ELR (cell line): ENCODE results near the gene NOD2.

Source experiments
- DNase-seq: peaks from one replicate; pipeline ENCODE4 v3.0.0-alpha.2; 2015; ENCODE audit warnings: low read depth

NOD2 gene

GRCh38 chr16:50742576-50743200 lies 49.3 kb downstream of the NOD2 start:
- peak; percentile 69 for DNase-seq

GRCh38 chr16:50743581-50744225 lies 50.3 kb downstream of the NOD2 start:
- DNase-seq: no peak

- DNase-seq: peak; percentile 82
Measured at GRCh38 chr16:50744881-50745280, 51.5 kb downstream of the NOD2 start.

GRCh38 chr16:50745940-50746339 lies 52.5 kb downstream of the NOD2 start:
- no peak for DNase-seq

GRCh38 chr16:50747207-50747956 lies 54.0 kb downstream of the NOD2 start:
- DNase-seq: peak; percentile 42

- no peak for DNase-seq
Measured at GRCh38 chr16:50751528-50751927, 58.1 kb downstream of the NOD2 start.

GRCh38 chr16:50752471-50753235 lies 59.2 kb downstream of the NOD2 start:
- no peak for DNase-seq

GRCh38 chr16:50756473-50756872 lies 63.1 kb downstream of the NOD2 start:
- DNase-seq: no peak

- no peak for DNase-seq
Measured at GRCh38 chr16:50761267-50761666, 67.9 kb downstream of the NOD2 start.

- no peak for DNase-seq
Measured at GRCh38 chr16:50762241-50762640, 68.8 kb downstream of the NOD2 start.

- DNase-seq: no peak
Measured at GRCh38 chr16:50763211-50763610, 69.8 kb downstream of the NOD2 start.

- DNase-seq: no peak
Measured at GRCh38 chr16:50765260-50765659, 71.9 kb downstream of the NOD2 start.

- DNase-seq: no peak
Measured at GRCh38 chr16:50765861-50766260, 72.5 kb downstream of the NOD2 start.

GRCh38 chr16:50767197-50767596 lies 73.8 kb downstream of the NOD2 start:
- no peak for DNase-seq

GRCh38 chr16:50771366-50771765 lies 78.0 kb downstream of the NOD2 start:
- peak; percentile 85 for DNase-seq

GRCh38 chr16:50774405-50774804 lies 81.0 kb downstream of the NOD2 start:
- no peak for DNase-seq

GRCh38 chr16:50774960-50775359 lies 81.6 kb downstream of the NOD2 start:
- DNase-seq: no peak

- DNase-seq: no peak
Measured at GRCh38 chr16:50776037-50776436, 82.6 kb downstream of the NOD2 start.

- no peak for DNase-seq
Measured at GRCh38 chr16:50778284-50779163, 85.1 kb downstream of the NOD2 start.

GRCh38 chr16:50781043-50781442 lies 87.6 kb downstream of the NOD2 start:
- DNase-seq: peak; percentile 32

GRCh38 chr16:50781518-50781917 lies 88.1 kb downstream of the NOD2 start:
- no peak for DNase-seq
